Ramos (cell line): ENCODE data around the gene TSPAN12.

ENCODE experiments used
- in situ Hi-C: fragments of 300-500 bp; cut with MboI; formaldehyde crosslinking; loops from one replicate; pipeline ENCODE4 v1.14.3; 2022; ENCODE audit warnings: low sequenced_read_pairs; ENCODE audit not compliant: unreplicated experiment

TSPAN12 gene

GRCh38 chr7:120775755-120776154, 82.2 kb downstream of the TSPAN12 start:
- in situ Hi-C loops, result no loop called here

DNA sequence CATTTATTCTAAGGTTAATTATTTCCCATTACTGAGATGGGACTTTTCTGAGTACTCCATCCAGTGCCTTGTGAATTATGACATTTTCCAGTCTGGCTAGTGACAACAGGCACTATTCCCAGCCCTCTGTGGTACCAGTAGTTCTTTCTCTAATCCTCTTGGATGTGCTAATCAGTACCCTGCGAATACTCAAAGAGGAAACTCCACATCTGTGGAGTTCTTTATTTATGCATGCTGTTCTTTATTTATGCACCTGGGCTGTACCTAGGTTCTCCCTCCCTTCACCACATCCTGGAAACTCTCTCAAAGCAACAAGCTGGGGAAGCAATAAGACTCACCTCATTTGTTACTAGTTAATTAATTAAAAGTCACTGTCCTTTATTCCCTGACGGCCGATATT, 83.5 kb downstream of the TSPAN12 start:
- in situ Hi-C loops, result no loop called here

DNA sequence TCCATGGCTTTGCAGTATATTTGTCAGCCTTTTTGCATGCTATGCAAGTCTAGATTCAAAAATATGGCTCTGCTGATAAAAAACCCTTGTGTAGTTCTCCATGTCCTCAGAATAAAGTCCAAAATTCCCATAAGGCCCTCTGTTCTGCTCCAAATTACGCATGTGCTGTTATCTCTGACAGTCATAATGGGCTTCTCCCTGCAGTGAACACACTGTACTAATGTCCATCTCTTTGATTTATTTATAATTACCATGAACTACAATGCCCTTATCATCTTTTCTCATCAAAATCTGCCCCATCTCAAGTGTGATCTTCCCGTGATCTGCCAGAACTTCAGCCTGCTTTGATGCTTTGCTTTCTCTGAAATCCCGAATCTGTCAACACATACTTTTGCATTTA, 87.7 kb downstream of the TSPAN12 start:
- in situ Hi-C loops, result no loop called here

GRCh38 chr7:120760851-120761250, 97.1 kb downstream of the TSPAN12 start:
- in situ Hi-C loops, result no loop called here

DNA sequence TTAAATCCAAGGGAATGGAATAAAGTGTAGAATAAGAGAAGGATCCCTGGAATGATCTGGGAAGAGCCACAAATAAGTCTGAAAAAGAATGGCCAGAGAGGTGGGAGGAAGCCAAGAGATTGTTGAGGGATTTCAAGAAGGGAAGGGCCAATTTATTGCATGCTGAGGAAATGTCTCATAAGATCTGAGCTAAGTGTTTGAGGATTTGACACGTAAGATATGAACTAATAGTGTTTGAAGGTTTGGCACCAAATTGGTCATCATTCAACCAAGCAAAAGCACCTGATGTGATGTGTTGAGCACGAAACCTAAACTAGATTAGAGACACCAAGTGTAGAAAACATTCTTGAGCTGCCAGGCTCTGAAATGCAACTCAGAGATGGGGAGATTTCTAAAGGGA, 97.9 kb downstream of the TSPAN12 start:
- in situ Hi-C loops, result no loop called here

GRCh38 chr7:120743128-120743527, 114.8 kb downstream of the TSPAN12 start:
- in situ Hi-C loops, result no loop called here

GRCh38 chr7:120742372-120742771, 115.6 kb downstream of the TSPAN12 start:
- in situ Hi-C loops, result no loop called here

DNA sequence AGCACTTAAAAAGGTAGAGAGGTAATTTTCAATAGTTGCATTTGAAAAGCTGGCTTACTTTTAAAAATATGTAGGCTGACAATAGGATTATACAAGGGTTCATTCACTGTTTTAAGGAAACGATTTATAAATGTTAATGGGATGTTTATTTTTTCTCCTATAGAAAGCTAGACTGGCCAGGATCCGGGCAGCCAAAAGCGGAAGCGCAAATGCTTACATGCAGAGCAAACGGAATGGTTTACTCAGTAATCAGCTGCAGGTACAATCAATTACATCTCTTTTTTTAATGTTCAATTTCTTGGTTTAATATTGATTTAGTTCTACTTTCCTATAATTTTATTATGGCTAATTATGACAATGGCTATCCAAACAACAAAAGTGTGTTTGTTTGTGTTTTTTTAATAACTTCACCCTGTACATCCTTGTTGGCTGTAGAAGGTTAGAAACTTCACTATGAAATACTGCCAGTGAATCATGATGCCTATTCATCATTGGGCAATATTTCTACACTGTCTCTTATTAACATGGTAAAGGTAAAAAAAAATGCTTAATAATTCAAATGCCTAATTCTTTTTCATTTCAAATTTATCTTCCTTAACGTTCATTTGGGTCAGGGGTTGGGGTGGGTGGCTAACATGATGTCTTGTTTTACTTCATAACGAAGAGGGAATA, 116.4 kb downstream of the TSPAN12 start:
- in situ Hi-C loops, result no loop called here

DNA sequence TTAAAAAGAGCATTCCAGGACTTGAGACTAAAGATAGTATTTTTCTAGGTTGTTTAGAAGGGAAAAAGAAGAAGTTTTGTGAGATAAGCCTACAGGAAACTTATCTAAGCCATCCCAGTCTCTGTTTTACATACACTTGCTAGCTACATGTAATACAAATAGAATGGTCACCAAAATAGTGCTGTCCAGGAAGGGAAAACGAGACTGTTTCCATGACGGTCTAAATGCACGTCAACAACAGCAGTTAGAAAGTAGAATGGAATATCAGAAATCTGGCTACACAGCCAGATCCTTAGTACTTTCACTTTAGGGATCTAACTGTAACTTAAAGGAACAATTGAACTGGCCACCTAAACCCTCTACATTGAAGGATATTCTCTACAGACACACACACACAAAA, 117.6 kb downstream of the TSPAN12 start:
- in situ Hi-C loops, result no loop called here

GRCh38 chr7:120738816-120739215, 119.1 kb downstream of the TSPAN12 start:
- in situ Hi-C loops, result no loop called here
